ENCODE data around the gene USP15. TPM values are rescaled to one million over a fixed set of nuclear protein-coding genes. Genes with fewer than 3 reads are reported as not detected.

The USP15 gene
- total RNA-seq, 4 donors from 2014 or later, result 71.1 to 335 (median 97.0) TPM

DNA sequence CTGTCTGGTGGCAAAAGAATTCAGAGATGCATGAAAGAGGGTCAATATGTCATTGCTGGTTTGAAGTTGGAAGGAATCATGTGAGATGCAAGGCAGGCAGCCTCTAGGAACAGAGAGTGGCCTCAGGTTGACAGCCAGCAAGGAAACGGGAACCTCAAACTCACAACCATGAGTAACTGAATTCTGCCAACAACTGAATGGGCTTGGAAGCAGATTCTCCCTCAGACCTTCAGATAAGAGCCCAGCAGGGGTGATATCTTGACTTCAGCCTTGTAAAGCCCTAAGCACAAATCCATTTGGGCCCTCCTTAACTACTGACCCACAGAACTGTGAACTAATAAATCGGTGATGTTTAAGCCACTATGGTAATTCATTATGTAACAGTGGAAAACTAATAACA is 35.8 kb downstream of the USP15 start:
- Histone ChIP-seq H3K27me3 (no peaks in the 10 kb centered on the region), H3K4me1 (peaks cover 0 to 16% (median 2%) of the 10 kb centered on the region in 4 donors), H3K4me3 (no peak overlapping the region), H3K9me3 (peaks cover 0 to 1% of the 10 kb centered on the region in 2 donors), H3K36me3 (peaks cover 0 to 31% (median 7%) of the 10 kb centered on the region in 4 donors), H3K27ac (no peak overlapping the region)
- WGBS, 2 donors (ENCODE audit: low coverage in 1 of 2), result 73 to 100% methylated on average over 1 to 2 of the region's 2 CpGs
- in situ Hi-C loops (cut with MboI; ENCODE audit: low pct_ligation_motif_present in 1 of 4, low pct_unique_long_range_greater_than_20kb in 1 of 4, low sequenced_read_pairs in 3 of 4), result no loop called here
- intact Hi-C loops (cut with DNase I; ENCODE audit: low total_unique reads), result no loop called here
- DNase-seq, result no peak
- no peak for TF ChIP-seq EP300 (IDR thresholded peaks at IDR 0.05; ENCODE audit: low read depth)

DNA sequence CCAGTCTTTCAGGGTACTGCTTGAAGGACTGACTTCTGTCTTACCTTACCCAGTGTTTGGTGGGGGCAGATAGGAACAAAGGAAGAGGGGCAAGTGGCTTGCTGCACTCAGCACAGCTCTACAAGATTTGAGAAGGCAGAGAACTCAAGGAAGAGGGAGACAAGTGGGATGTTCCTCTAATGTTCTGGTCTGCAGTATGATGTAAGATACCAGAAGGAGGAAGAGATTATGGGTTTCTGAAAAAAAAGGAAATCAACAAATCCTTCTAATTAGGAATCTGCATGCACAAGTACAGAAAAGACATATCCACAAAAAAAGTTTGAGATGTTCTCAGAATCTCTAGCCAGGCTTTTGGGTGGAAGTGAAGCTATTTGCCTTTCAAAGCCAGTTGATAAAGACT is 37.1 kb downstream of the USP15 start:
- Histone ChIP-seq H3K4me3 (no peak overlapping the region), H3K9me3 (no peaks in the 10 kb centered on the region), H3K4me1 (peaks cover 0 to 12% (median 1%) of the 10 kb centered on the region in 4 donors), H3K36me3 (peaks cover 0 to 31% (median 7%) of the 10 kb centered on the region in 4 donors), H3K27ac (no peak overlapping the region), H3K27me3 (no peaks in the 10 kb centered on the region)
- intact Hi-C loops (cut with DNase I; ENCODE audit: low total_unique reads) (no loop called here), in situ Hi-C loops (cut with MboI; ENCODE audit: low pct_ligation_motif_present in 1 of 4, low pct_unique_long_range_greater_than_20kb in 1 of 4, low sequenced_read_pairs in 3 of 4) (no loop called here)
- TF ChIP-seq POLR2A (IDR thresholded peaks at IDR 0.05) (no peak), EP300 (IDR thresholded peaks at IDR 0.05; ENCODE audit: low read depth) (no peak), POLR2AphosphoS5 (IDR thresholded peaks at IDR 0.05) (no peak)
- TF ChIP-seq, protein P1, sequence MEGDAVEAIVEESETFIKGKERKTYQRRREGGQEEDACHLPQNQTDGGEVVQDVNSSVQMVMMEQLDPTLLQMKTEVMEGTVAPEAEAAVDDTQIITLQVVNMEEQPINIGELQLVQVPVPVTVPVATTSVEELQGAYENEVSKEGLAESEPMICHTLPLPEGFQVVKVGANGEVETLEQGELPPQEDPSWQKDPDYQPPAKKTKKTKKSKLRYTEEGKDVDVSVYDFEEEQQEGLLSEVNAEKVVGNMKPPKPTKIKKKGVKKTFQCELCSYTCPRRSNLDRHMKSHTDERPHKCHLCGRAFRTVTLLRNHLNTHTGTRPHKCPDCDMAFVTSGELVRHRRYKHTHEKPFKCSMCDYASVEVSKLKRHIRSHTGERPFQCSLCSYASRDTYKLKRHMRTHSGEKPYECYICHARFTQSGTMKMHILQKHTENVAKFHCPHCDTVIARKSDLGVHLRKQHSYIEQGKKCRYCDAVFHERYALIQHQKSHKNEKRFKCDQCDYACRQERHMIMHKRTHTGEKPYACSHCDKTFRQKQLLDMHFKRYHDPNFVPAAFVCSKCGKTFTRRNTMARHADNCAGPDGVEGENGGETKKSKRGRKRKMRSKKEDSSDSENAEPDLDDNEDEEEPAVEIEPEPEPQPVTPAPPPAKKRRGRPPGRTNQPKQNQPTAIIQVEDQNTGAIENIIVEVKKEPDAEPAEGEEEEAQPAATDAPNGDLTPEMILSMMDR (IDR thresholded peaks at IDR 0.05), result no peak
- DNase-seq, result no peak

DNA sequence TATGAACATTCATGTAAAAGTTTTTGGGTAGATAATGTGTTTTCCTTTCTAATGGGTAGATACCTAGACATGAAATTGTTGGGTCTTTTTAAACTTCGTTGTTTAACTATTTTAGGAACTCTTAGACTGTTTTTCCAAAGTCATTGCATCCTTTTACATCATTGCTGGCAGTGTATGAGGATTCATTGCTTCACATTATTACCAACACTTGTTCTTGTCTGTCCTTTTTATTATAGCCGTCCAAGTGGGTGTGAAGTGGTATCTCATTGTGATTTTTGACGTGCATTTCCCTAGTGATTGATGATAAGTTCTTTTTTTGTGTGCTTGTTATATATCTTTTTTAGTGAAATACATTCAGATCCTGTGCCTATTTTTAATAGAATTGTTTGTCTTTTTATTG is 39.4 kb downstream of the USP15 start:
- Histone ChIP-seq H3K36me3 (peaks cover 0 to 47% (median 15%) of the 10 kb centered on the region in 4 donors), H3K27ac (no peak overlapping the region), H3K9me3 (no peaks in the 10 kb centered on the region), H3K4me3 (no peak overlapping the region), H3K27me3 (no peaks in the 10 kb centered on the region), H3K4me1 (peaks cover 0 to 12% (median 0%) of the 10 kb centered on the region in 4 donors)
- intact Hi-C loops (cut with DNase I; ENCODE audit: low total_unique reads), result no loop called here
- TF ChIP-seq EP300 (IDR thresholded peaks at IDR 0.05; ENCODE audit: low read depth), result no peak
- no peak for DNase-seq
- in situ Hi-C loops (cut with MboI; ENCODE audit: low pct_ligation_motif_present in 1 of 4, low pct_unique_long_range_greater_than_20kb in 1 of 4, low sequenced_read_pairs in 3 of 4), result no loop called here
- WGBS, 2 donors (ENCODE audit: low coverage in 1 of 2), result 77 to 85% methylated on average over 3 of the region's 3 CpGs

DNA sequence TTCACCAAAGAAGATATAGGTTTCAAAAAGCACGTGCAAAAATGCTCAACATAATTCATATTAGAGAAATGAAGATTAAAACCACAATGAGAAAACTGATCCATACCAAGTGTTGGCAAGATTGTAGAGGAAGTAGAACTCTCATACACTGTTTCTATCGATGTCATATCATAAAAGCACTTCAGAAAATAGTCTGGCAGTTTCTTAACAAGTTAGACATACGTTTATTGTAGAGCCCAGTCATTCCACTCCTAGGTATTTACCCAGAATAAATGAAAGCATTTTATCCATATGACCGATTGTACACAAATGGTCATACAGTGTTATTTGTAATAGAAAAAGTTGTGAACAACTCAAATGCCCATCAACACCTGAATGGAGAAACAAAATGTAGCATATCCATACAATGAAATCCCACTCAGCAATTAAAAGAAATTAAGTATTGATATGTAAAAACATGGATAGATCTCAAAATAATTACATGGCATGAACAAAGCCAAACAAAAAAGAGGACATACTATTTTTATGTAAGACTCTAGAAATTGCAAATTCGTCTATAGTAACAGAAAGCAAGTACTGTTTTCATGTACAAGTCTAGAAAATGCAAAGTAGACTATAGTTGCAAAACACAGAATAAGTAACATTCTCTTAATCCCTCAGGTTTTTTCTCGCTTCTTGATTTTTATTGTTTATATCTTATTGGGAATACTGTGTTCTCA is 41.0 kb downstream of the USP15 start:
- Histone ChIP-seq H3K9me3 (no peaks in the 10 kb centered on the region), H3K4me3 (no peak overlapping the region), H3K36me3 (peaks cover 0 to 49% (median 15%) of the 10 kb centered on the region in 4 donors), H3K27ac (no peak overlapping the region), H3K4me1 (peaks cover 0 to 12% (median 0%) of the 10 kb centered on the region in 4 donors), H3K27me3 (no peaks in the 10 kb centered on the region)
- intact Hi-C loops (cut with DNase I; ENCODE audit: low total_unique reads), result no loop called here
- 77 to 87% methylated on average over 6 of the region's 6 CpGs for WGBS, 2 donors (ENCODE audit: low coverage in 1 of 2)
- DNase-seq, result no peak
- no peak for TF ChIP-seq POLR2AphosphoS5 (IDR thresholded peaks at IDR 0.05)
- no peak for TF ChIP-seq EP300 (IDR thresholded peaks at IDR 0.05; ENCODE audit: low read depth)
- TF ChIP-seq, protein P1 (IDR thresholded peaks at IDR 0.05), result no peak
- TF ChIP-seq POLR2A (IDR thresholded peaks at IDR 0.05), result no peak
- in situ Hi-C loops (cut with MboI; ENCODE audit: low pct_ligation_motif_present in 1 of 4, low pct_unique_long_range_greater_than_20kb in 1 of 4, low sequenced_read_pairs in 3 of 4), result no loop called here

DNA sequence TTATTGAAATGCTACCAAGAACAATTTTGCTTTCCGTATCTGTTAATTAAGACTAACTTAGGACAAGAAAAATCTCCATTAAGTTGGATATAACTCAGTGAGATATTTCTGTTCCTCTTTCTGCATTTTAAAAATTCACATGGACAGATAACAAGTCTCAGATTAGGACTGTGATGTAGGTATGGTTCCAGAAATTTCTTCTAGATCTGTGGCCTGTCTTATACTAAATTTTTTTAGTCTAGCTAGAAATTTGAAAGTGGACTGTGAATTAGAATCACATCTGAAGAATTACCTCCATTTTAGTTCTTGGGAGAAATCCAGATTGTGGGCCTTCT is 41.6 kb downstream of the USP15 start:
- no peak for TF ChIP-seq POLR2A (IDR thresholded peaks at IDR 0.05)
- TF ChIP-seq EP300 (IDR thresholded peaks at IDR 0.05; ENCODE audit: low read depth), result no peak
- TF ChIP-seq, protein P1 (IDR thresholded peaks at IDR 0.05), result no peak
- TF ChIP-seq POLR2AphosphoS5 (IDR thresholded peaks at IDR 0.05), result no peak
- 91 to 95% methylated on average over 1 of the region's 1 CpG for WGBS, 2 donors (ENCODE audit: low coverage in 1 of 2)
- H3K4me3 ChIP-seq, result no peak overlapping the region
- no peaks in the 10 kb centered on the region for H3K27me3 ChIP-seq
- H3K27ac ChIP-seq, result no peak overlapping the region
- peaks cover 0 to 49% (median 15%) of the 10 kb centered on the region in 4 donors for H3K36me3 ChIP-seq
- H3K9me3 ChIP-seq, result no peaks in the 10 kb centered on the region
- intact Hi-C loops (cut with DNase I; ENCODE audit: low total_unique reads), result no loop called here
- in situ Hi-C loops (cut with MboI; ENCODE audit: low pct_ligation_motif_present in 1 of 4, low pct_unique_long_range_greater_than_20kb in 1 of 4, low sequenced_read_pairs in 3 of 4), result no loop called here
- peaks cover 0 to 12% (median 0%) of the 10 kb centered on the region in 4 donors for H3K4me1 ChIP-seq
- DNase-seq, result no peak

All from transverse colon (tissue), 4 donors.